GM12801 (cell line): ENCODE measurements around the gene PIGN.

Source experiments
- CTCF ChIP-seq: IDR thresholded peaks from one replicate; pipeline ENCODE4 v1.5.1; 2011; ENCODE audit warnings: control low read depth; ENCODE audit not compliant: insufficient read length; ENCODE audit errors: extremely low read depth

PIGN gene

GRCh38 chr18:62186774-62187542 lies at the start of gene PIGN, which contains the start of gene RELCH:
Gene PIGN (minus strand): TSS chr18:62187056. CDS start chr18:62161353, 25,703 bp downstream.
Gene RELCH (plus strand): TSS chr18:62187255. CDS start chr18:62187506, 251 bp downstream.
- no peak for TF ChIP-seq CTCF

- TF ChIP-seq CTCF: no peak
Observed at GRCh38 chr18:62236252-62236651, 49.4 kb upstream of the PIGN start.

DNA sequence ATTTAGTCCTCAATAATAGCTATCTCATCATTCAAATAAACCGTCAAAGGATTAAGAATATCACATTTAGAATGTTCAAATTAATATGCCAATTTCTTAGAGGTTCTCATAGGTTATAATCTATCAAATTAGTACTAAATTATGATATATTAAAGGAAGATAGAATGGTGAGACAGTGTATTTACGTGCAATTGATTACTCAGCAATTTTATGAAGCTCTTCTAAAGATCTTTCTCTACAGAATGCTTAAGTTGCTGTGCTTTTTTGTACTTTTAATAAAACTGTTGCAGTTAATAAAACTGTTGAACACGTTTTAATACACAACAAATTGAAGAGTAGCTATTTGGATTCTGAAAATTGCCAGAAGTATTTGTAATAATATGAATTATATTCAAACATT lies 39.2 kb upstream of the PIGN start:
- no peak for TF ChIP-seq CTCF

DNA sequence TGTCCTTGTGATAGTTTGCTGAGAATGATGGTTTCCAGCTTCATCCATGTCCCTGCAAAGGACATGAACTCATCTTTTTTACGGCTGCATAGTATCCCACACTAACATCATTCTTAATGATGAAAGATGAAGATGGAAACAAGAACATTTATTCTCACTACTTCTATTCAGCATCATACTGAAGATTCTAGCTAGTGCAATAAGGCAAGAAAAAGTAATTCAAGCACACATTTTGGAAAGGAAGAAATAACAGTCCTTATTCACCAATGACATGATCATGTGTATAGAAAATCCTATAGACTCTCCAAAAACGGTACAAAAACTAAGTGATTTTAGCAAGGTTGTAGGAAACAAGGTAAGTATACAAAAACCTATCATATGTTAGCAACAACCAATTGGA lies 37.4 kb upstream of the PIGN start:
- TF ChIP-seq CTCF: no peak

- TF ChIP-seq CTCF: no peak
Observed at GRCh38 chr18:62214790-62215189, 27.9 kb upstream of the PIGN start.

GRCh38 chr18:62211325-62211828 lies 24.5 kb upstream of the PIGN start:
- TF ChIP-seq CTCF: no peak

- no peak for TF ChIP-seq CTCF
Observed at GRCh38 chr18:62210138-62210537, 23.3 kb upstream of the PIGN start.
